ENCODE measurements around the gene WFDC12.

DNA sequence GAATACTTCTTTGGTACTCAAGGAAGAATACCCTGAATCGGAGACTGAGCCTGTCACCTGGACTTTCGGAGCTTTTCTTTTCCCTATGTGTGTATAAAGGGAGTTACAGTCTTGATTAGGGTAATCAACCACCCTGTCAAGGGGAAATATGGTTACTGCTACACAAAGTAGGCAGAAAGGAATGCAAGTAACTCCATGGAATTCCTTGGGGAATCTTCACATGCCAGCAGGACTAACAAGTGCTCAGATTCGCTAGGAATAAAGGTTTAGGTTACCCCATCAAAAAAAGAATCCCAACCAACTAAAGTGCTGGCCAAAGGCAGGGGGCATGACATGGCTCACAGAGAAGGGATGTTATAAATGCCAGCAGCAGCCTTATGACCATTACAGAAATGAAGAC is 33.8 kb downstream of the WFDC12 start:
- TF ChIP-seq POLR2A (IDR thresholded peaks at IDR 0.05; ENCODE audit: low read length) (no peak), GATA1 (IDR thresholded peaks at IDR 0.05; ENCODE audit: low read depth, low read length) (no peak)
